GM18909 (cell line): ENCODE measurements around the gene DNAH6.
A peak's percentile ranks its signal among the peaks of the same experiment; 100 is the strongest.

Experiments
- ATAC-seq: cut with Tn5 transposase; IDR thresholded peaks from one replicate; pipeline ENCODE4 v1.9.1; 2021; ENCODE audit warnings: mild to moderate bottlenecking; ENCODE audit not compliant: unreplicated experiment, poor library complexity

DNAH6 gene

GRCh38 chr2:84823229-84823628 is 306.9 kb downstream of the DNAH6 start:
- no peak for ATAC-seq

- no peak for ATAC-seq
These were observed 307.5 kb downstream of the DNAH6 start for GRCh38 chr2:84823788-84824187.

GRCh38 chr2:84827978-84828575 is 311.8 kb downstream of the DNAH6 start:
- no peak for ATAC-seq

- no peak for ATAC-seq
These were observed 313.4 kb downstream of the DNAH6 start for GRCh38 chr2:84829693-84830092.

GRCh38 chr2:84830095-84830494 is 313.8 kb downstream of the DNAH6 start:
- no peak for ATAC-seq

GRCh38 chr2:84830758-84831500 is 314.6 kb downstream of the DNAH6 start:
- no peak for ATAC-seq

GRCh38 chr2:84832772-84833461 is 316.6 kb downstream of the DNAH6 start:
- peak; percentile 84 for ATAC-seq

GRCh38 chr2:84833481-84834150 is 317.3 kb downstream of the DNAH6 start:
- ATAC-seq, result no peak

GRCh38 chr2:84836215-84836614 is 319.9 kb downstream of the DNAH6 start:
- no peak for ATAC-seq

- no peak for ATAC-seq
These were observed 322.3 kb downstream of the DNAH6 start for GRCh38 chr2:84838434-84839145.

GRCh38 chr2:84839851-84840250 is 323.6 kb downstream of the DNAH6 start:
- no peak for ATAC-seq

GRCh38 chr2:84840306-84840705 is 324.0 kb downstream of the DNAH6 start:
- ATAC-seq, result no peak

GRCh38 chr2:84841577-84841976 is 325.3 kb downstream of the DNAH6 start:
- ATAC-seq, result no peak

- ATAC-seq, result no peak
These were observed 327.8 kb downstream of the DNAH6 start for GRCh38 chr2:84844141-84844540.

- ATAC-seq, result no peak
These were observed 329.9 kb downstream of the DNAH6 start for GRCh38 chr2:84846041-84846663.

- no peak for ATAC-seq
These were observed 330.4 kb downstream of the DNAH6 start for GRCh38 chr2:84846741-84847142.

- no peak for ATAC-seq
These were observed 331.2 kb downstream of the DNAH6 start for GRCh38 chr2:84847326-84848050.

- ATAC-seq, result no peak
These were observed 333.1 kb downstream of the DNAH6 start for GRCh38 chr2:84849271-84849952.

- ATAC-seq, result no peak
These were observed 334.2 kb downstream of the DNAH6 start for GRCh38 chr2:84850471-84850870.
